Mesothelial cell of epicardium (in vitro differentiated cells): ENCODE measurements around the gene EDEM1. TPM values are rescaled to one million over a fixed set of nuclear protein-coding genes. Genes with fewer than 3 reads are reported as not detected.
"Not testable (repeated sequence)": the region's sequence is repeated elsewhere in the genome, so short reads cannot be mapped to it uniquely, and the experiment has no call there.

Experiments used
- DNase-seq, 2 experiments: peaks; one replicate each; pipeline ENCODE4 v3.0.0; 2021; ENCODE audit warnings: low spot score in 2 of 2; ENCODE audit not compliant: unreplicated experiment in 2 of 2
- H3K27ac Mint-ChIP-seq: 2 replicates; pipeline ENCODE4 v1.8.0; 2021; ENCODE audit warnings: mixed read lengths
- H3K27me3 Mint-ChIP-seq: 2 replicates; pipeline ENCODE4 v1.8.0; 2021; ENCODE audit warnings: low read depth, mixed read lengths
- H3K36me3 Mint-ChIP-seq: 2 replicates; pipeline ENCODE4 v1.8.0; 2021; ENCODE audit warnings: mixed read lengths
- H3K4me1 Mint-ChIP-seq: 2 replicates; pipeline ENCODE4 v1.8.0; 2021; ENCODE audit warnings: mixed read lengths
- H3K4me3 Mint-ChIP-seq: 2 replicates; pipeline ENCODE4 v1.8.0; 2021; ENCODE audit warnings: mild to moderate bottlenecking, moderate library complexity, mixed read lengths
- H3K9me3 Mint-ChIP-seq: 2 replicates; pipeline ENCODE4 v1.8.0; 2021; ENCODE audit warnings: mixed read lengths
- CTCF ChIP-seq: fragments of 200-600 bp; sonication (generic); IDR thresholded peaks from one replicate; pipeline ENCODE4 v1.5.0; 2021; ENCODE audit warnings: antibody characterized with exemption; ENCODE audit not compliant: unreplicated experiment
- total RNA-seq: library from RNA; stranded (reverse); gene quantifications from 3 replicates; pipeline ENCODE4 v1.2.1, GENCODE V29; 2021

EDEM1 gene
- total RNA-seq, 1 donor from 2014 or later, result 25.7 TPM

- Mint-ChIP-seq H3K9me3 (no peaks in the 10 kb centered on the region), H3K4me3 (no peak overlapping the region), H3K4me1 (peaks cover 19% of the 10 kb centered on the region), H3K36me3 (peaks cover 2% of the 10 kb centered on the region), H3K27ac (no peak overlapping the region), H3K27me3 (no peaks in the 10 kb centered on the region)
- TF ChIP-seq CTCF, result no peak
- no peak for DNase-seq
Observed at GRCh38 chr3:5165698-5166097, 21.8 kb upstream of the EDEM1 start.

- TF ChIP-seq CTCF, result no peak
- no peak overlapping the region for H3K27ac Mint-ChIP-seq
Observed at GRCh38 chr3:5166846-5167245, 20.7 kb upstream of the EDEM1 start.

GRCh38 chr3:5168110-5168509 lies 19.4 kb upstream of the EDEM1 start:
- Mint-ChIP-seq H3K27me3 (no peaks in the 10 kb centered on the region), H3K27ac (no peak overlapping the region), H3K4me3 (no peak overlapping the region), H3K9me3 (no peaks in the 10 kb centered on the region), H3K4me1 (peaks cover 4% of the 10 kb centered on the region), H3K36me3 (peaks cover 8% of the 10 kb centered on the region)
- no peak for DNase-seq
- TF ChIP-seq CTCF, result no peak

More at GRCh38 chr3:5166846-5167245, 20.7 kb upstream of the EDEM1 start:
- Mint-ChIP-seq H3K4me3 (no peak overlapping the region), H3K9me3 (no peaks in the 10 kb centered on the region), H3K36me3 (peaks cover 4% of the 10 kb centered on the region), H3K27me3 (no peaks in the 10 kb centered on the region), H3K4me1 (peaks cover 9% of the 10 kb centered on the region)
- no peak for DNase-seq

GRCh38 chr3:5169807-5170206 lies 17.7 kb upstream of the EDEM1 start:
- H3K4me3 Mint-ChIP-seq, result no peak overlapping the region
- H3K9me3 Mint-ChIP-seq, result no peaks in the 10 kb centered on the region
- no peaks in the 10 kb centered on the region for H3K27me3 Mint-ChIP-seq
- no peak for TF ChIP-seq CTCF
- H3K4me1 Mint-ChIP-seq, result peaks cover 4% of the 10 kb centered on the region
- H3K27ac Mint-ChIP-seq, result no peak overlapping the region
- DNase-seq, result no peak
- H3K36me3 Mint-ChIP-seq, result peaks cover 13% of the 10 kb centered on the region

GRCh38 chr3:5170975-5171374 lies 16.5 kb upstream of the EDEM1 start:
- Mint-ChIP-seq H3K4me1 (peaks cover 4% of the 10 kb centered on the region), H3K9me3 (no peaks in the 10 kb centered on the region), H3K36me3 (peaks cover 20% of the 10 kb centered on the region), H3K27me3 (no peaks in the 10 kb centered on the region), H3K4me3 (no peak overlapping the region), H3K27ac (no peak overlapping the region)
- DNase-seq, result no peak
- TF ChIP-seq CTCF, result no peak

- peaks cover 4% of the 10 kb centered on the region for H3K4me1 Mint-ChIP-seq
- peaks cover 20% of the 10 kb centered on the region for H3K36me3 Mint-ChIP-seq
- no peak overlapping the region for H3K27ac Mint-ChIP-seq
- H3K4me3 Mint-ChIP-seq, result no peak overlapping the region
- TF ChIP-seq CTCF, result no peak
- DNase-seq, result no peak
- no peaks in the 10 kb centered on the region for H3K9me3 Mint-ChIP-seq
- no peaks in the 10 kb centered on the region for H3K27me3 Mint-ChIP-seq
Observed at GRCh38 chr3:5172018-5172417, 15.5 kb upstream of the EDEM1 start.

- not testable (repeated sequence) for H3K4me1 Mint-ChIP-seq, H3K27ac Mint-ChIP-seq, H3K9me3 Mint-ChIP-seq, H3K4me3 Mint-ChIP-seq, H3K27me3 Mint-ChIP-seq, DNase-seq
- H3K36me3 Mint-ChIP-seq, result peaks cover 28% of the 10 kb centered on the region
Observed at GRCh38 chr3:5179036-5179435, 8.5 kb upstream of the EDEM1 start.
